ENCODE results near the gene HS3ST5. TPM values are rescaled to one million over a fixed set of nuclear protein-coding genes. Genes with fewer than 3 reads are reported as not detected.

Gene HS3ST5
- total RNA-seq, 1 experiment from 2014 or later, result not detected

DNA sequence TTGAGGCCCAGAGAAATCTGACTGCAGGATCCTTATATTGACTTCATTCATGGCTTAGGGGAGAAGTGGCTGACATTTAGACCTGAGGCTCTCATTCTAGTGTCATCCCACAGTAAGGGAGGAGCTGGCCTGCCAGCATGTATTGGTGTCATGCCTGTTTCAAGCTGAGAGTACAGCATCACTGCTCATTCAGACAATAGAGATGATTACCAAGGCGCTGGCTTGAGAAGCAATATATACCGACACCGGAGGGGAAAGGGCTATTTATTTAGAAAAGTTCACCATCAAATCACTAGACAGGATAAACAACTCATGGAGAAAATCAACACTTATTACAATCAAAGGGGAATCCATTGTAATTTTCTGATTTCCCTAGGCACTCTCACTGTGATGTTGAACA lies 287.5 kb downstream of the HS3ST5 start:
- RAD21 ChIA-PET (ENCODE audit: low non-redundant PET in 1 of 2, low total read pairs in 2 of 2, uncharacterized antibody in 2 of 2, unreplicated experiment in 2 of 2), result no interaction called here
- no peaks in the 10 kb centered on the region for H3K9me3 ChIP-seq (ENCODE audit: control insufficient read depth in 1 of 2, insufficient read depth in 1 of 2, low read depth in 1 of 2, low read length in 2 of 2)
- H4K20me1 ChIP-seq (ENCODE audit: insufficient read depth), result no peaks in the 10 kb centered on the region
- no peak overlapping the region for H3K27ac ChIP-seq (ENCODE audit: low read depth, low read length)
- no peaks in the 10 kb centered on the region for H3K36me3 ChIP-seq (ENCODE audit: control insufficient read depth in 1 of 2, insufficient read depth in 2 of 2, low read length in 2 of 2)
- H2AFZ ChIP-seq (ENCODE audit: low read depth, low read length, poor library complexity, severe bottlenecking), result no peak overlapping the region
- no peak for ATAC-seq
- no TSS peak for BruUV-seq (replicated peaks)
- POLR2A ChIA-PET, result no interaction called here
- no peaks in the 10 kb centered on the region for H3K9me2 ChIP-seq (ENCODE audit: insufficient read depth)
- intact Hi-C loops (cut with micrococcal nuclease), result no loop called here
- H3K9ac ChIP-seq (ENCODE audit: low read length), result no peak overlapping the region
- TF ChIP-seq JUND (IDR thresholded peaks at IDR 0.05), result no peak
- no peak for TF ChIP-seq RAD21 (IDR thresholded peaks at IDR 0.05; ENCODE audit: low read depth)
- TF ChIP-seq EZH2 (IDR thresholded peaks at IDR 0.05), result no peak
- TF ChIP-seq, protein P1, sequence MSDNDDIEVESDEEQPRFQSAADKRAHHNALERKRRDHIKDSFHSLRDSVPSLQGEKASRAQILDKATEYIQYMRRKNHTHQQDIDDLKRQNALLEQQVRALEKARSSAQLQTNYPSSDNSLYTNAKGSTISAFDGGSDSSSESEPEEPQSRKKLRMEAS (IDR thresholded peaks at IDR 0.05), result no peak
- TF ChIP-seq TCF7L2 (IDR thresholded peaks at IDR 0.05; ENCODE audit: borderline replicate concordance, extremely low read depth, insufficient read depth, insufficient read length), result no peak
- TF ChIP-seq CBX3 (IDR thresholded peaks at IDR 0.05; ENCODE audit: low read depth), result no peak
- TF ChIP-seq, protein P2, sequence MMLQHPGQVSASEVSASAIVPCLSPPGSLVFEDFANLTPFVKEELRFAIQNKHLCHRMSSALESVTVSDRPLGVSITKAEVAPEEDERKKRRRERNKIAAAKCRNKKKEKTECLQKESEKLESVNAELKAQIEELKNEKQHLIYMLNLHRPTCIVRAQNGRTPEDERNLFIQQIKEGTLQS (IDR thresholded peaks at IDR 0.05), result no peak
- H3K4me3 ChIP-seq (replicated peaks in 1 of 2; ENCODE audit: low read depth in 1 of 2, low read length in 2 of 2), result no peak overlapping the region
- H3K4me1 ChIP-seq (ENCODE audit: control insufficient read depth in 1 of 2, insufficient read depth in 2 of 2, low read length in 2 of 2), result no peaks in the 10 kb centered on the region
- no peaks in the 10 kb centered on the region for H3K79me2 ChIP-seq (ENCODE audit: insufficient read depth, low read length)
- no peak for DNase-seq (ENCODE audit: low read depth, low spot score)
- H3K27me3 ChIP-seq (ENCODE audit: insufficient read depth, low read length), result no peaks in the 10 kb centered on the region
- CTCF ChIA-PET, result no interaction called here
- H3K4me2 ChIP-seq (ENCODE audit: low read length), result no peak overlapping the region

DNA sequence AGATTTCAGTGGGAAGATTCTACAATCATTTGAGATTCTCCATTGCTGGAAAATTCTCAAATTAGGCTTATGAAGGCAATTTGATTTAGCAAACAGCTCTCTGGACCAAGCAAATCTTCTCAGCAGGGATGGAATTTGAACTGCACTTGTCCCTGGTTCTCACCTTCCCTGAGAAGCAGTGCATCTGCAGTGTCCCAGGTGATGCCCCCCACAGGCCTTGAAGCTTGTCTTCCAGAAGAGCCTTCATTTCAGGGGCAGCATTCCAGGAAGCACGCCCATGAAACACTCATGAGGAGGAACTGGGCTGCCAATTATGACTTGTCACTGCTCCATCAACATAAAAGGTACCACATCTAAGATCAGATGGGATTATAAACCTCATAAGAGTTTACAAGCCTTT lies 289.0 kb downstream of the HS3ST5 start:
- Histone ChIP-seq H3K9me2 (ENCODE audit: insufficient read depth) (no peaks in the 10 kb centered on the region), H3K9me3 (ENCODE audit: control insufficient read depth in 1 of 2, insufficient read depth in 1 of 2, low read depth in 1 of 2, low read length in 2 of 2) (no peaks in the 10 kb centered on the region), H4K20me1 (ENCODE audit: insufficient read depth) (no peaks in the 10 kb centered on the region), H2AFZ (ENCODE audit: low read depth, low read length, poor library complexity, severe bottlenecking) (no peak overlapping the region), H3K4me2 (ENCODE audit: low read length) (no peak overlapping the region), H3K4me1 (ENCODE audit: control insufficient read depth in 1 of 2, insufficient read depth in 2 of 2, low read length in 2 of 2) (peaks cover 5 to 14% of the 10 kb centered on the region in 2 experiments; a peak in 3 of 4 replicates), H3K9ac (ENCODE audit: low read length) (no peak overlapping the region), H3K79me2 (ENCODE audit: insufficient read depth, low read length) (no peaks in the 10 kb centered on the region), H3K27me3 (ENCODE audit: insufficient read depth, low read length) (no peaks in the 10 kb centered on the region), H3K4me3 (replicated peaks in 1 of 2; ENCODE audit: low read depth in 1 of 2, low read length in 2 of 2) (no peak overlapping the region), H3K27ac (ENCODE audit: low read depth, low read length) (no peak overlapping the region), H3K36me3 (ENCODE audit: control insufficient read depth in 1 of 2, insufficient read depth in 2 of 2, low read length in 2 of 2) (no peaks in the 10 kb centered on the region)
- ATAC-seq (no peak), DNase-seq (ENCODE audit: low read depth, low spot score) (no peak)
- BruUV-seq (replicated peaks), result no TSS peak
- TF ChIP-seq ZNF274 (IDR thresholded peaks at IDR 0.05; ENCODE audit: low read depth, low read length) (no peak), POLR2A (IDR thresholded peaks at IDR 0.05; ENCODE audit: borderline replicate concordance, extremely low read depth, insufficient read depth, insufficient read length) (no peak), POLR2AphosphoS5 (IDR thresholded peaks at IDR 0.05; ENCODE audit: low read depth, low read length) (no peak), FOSL1 (IDR thresholded peaks at IDR 0.05; ENCODE audit: low read depth) (no peak), TCF7L2 (IDR thresholded peaks at IDR 0.05; ENCODE audit: borderline replicate concordance, extremely low read depth, insufficient read depth, insufficient read length) (no peak), EGR1 (IDR thresholded peaks at IDR 0.05; ENCODE audit: low read depth) (no peak), RAD21 (IDR thresholded peaks at IDR 0.05; ENCODE audit: low read depth) (no peak), SP1 (IDR thresholded peaks at IDR 0.05; ENCODE audit: low read depth) (no peak), ZFX (IDR thresholded peaks at IDR 0.05) (no peak), EZH2phosphoT487 (IDR thresholded peaks at IDR 0.05; ENCODE audit: borderline replicate concordance) (no peak), JUND (IDR thresholded peaks at IDR 0.05) (no peak)
- TF ChIP-seq, protein P3, sequence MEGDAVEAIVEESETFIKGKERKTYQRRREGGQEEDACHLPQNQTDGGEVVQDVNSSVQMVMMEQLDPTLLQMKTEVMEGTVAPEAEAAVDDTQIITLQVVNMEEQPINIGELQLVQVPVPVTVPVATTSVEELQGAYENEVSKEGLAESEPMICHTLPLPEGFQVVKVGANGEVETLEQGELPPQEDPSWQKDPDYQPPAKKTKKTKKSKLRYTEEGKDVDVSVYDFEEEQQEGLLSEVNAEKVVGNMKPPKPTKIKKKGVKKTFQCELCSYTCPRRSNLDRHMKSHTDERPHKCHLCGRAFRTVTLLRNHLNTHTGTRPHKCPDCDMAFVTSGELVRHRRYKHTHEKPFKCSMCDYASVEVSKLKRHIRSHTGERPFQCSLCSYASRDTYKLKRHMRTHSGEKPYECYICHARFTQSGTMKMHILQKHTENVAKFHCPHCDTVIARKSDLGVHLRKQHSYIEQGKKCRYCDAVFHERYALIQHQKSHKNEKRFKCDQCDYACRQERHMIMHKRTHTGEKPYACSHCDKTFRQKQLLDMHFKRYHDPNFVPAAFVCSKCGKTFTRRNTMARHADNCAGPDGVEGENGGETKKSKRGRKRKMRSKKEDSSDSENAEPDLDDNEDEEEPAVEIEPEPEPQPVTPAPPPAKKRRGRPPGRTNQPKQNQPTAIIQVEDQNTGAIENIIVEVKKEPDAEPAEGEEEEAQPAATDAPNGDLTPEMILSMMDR (IDR thresholded peaks at IDR 0.05 in 2 of 3, conservative IDR thresholded peaks at IDR 0.05 in 1 of 3; ENCODE audit: borderline replicate concordance in 1 of 3, insufficient read depth in 1 of 3, low read depth in 2 of 3, low read length in 2 of 3), result no peak
- TF ChIP-seq, protein P2 (IDR thresholded peaks at IDR 0.05), result no peak
- TF ChIP-seq, protein P4, sequence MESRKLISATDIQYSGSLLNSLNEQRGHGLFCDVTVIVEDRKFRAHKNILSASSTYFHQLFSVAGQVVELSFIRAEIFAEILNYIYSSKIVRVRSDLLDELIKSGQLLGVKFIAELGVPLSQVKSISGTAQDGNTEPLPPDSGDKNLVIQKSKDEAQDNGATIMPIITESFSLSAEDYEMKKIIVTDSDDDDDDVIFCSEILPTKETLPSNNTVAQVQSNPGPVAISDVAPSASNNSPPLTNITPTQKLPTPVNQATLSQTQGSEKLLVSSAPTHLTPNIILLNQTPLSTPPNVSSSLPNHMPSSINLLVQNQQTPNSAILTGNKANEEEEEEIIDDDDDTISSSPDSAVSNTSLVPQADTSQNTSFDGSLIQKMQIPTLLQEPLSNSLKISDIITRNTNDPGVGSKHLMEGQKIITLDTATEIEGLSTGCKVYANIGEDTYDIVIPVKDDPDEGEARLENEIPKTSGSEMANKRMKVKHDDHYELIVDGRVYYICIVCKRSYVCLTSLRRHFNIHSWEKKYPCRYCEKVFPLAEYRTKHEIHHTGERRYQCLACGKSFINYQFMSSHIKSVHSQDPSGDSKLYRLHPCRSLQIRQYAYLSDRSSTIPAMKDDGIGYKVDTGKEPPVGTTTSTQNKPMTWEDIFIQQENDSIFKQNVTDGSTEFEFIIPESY (IDR thresholded peaks at IDR 0.05; ENCODE audit: extremely low read depth, insufficient replicate concordance, low read length), result no peak
- TF ChIP-seq, protein P1 (IDR thresholded peaks at IDR 0.05), result no peak
- ChIA-PET POLR2A (no interaction called here), RAD21 (ENCODE audit: low non-redundant PET in 1 of 2, low total read pairs in 2 of 2, uncharacterized antibody in 2 of 2, unreplicated experiment in 2 of 2) (no interaction called here), CTCF (no interaction called here)
- intact Hi-C loops (cut with micrococcal nuclease), result no loop called here

Measured in HCT116 (cell line).